ENCODE results near the gene PSME1. TPM values are rescaled to one million over a fixed set of nuclear protein-coding genes. Genes with fewer than 3 reads are reported as not detected.

The PSME1 gene
- total and polyA plus RNA-seq, 10 of the 15 experiments (the other 5 are each of a cell fraction or from before 2014, with no cell fraction given), result 250 to 1,378 (median 412) TPM

GRCh38 chr14:24141097-24141880, 5.3 kb downstream of the PSME1 start, which contains the start of gene EMC9:
TSS of gene EMC9 (minus strand) at chr14:24141591. CDS start at chr14:24141304, 287 bp downstream.
- BruUV-seq (replicated peaks), result no TSS peak
- Histone ChIP-seq H2AFZ (ENCODE audit: control insufficient read depth, low read depth, low read length) (peak within 1 kb of the TSS; percentile 62), H3K27ac (ENCODE audit: control insufficient read depth, insufficient read depth) (peak within 1 kb of the TSS; percentile 93), H3K4me1 (ENCODE audit: control insufficient read depth, insufficient read depth, low read length) (peaks cover 40% of the 10 kb centered on the region), H3K9ac (ENCODE audit: control insufficient read depth, insufficient read depth, low read length) (peak within 1 kb of the TSS; percentile 94), H3K27me3 (replicated peaks in 1 of 2; ENCODE audit: control insufficient read depth in 2 of 2, insufficient read depth in 2 of 2, low read length in 1 of 2) (no peaks in the 10 kb centered on the region), H3K4me3 (peak within 1 kb of the TSS; percentile 94), H3K9me3 (replicated peaks; ENCODE audit: control insufficient read depth, insufficient read depth, low read length) (no peaks in the 10 kb centered on the region), H3K4me2 (ENCODE audit: control insufficient read depth, insufficient read depth) (peak within 1 kb of the TSS; percentile 96), H4K20me1 (ENCODE audit: control insufficient read depth, insufficient read depth) (no peaks in the 10 kb centered on the region), H3K36me3 (ENCODE audit: control insufficient read depth in 2 of 2, insufficient read depth in 2 of 2, low read length in 1 of 2) (peaks cover 12 to 33% of the 10 kb centered on the region in 2 experiments), H3K79me2 (ENCODE audit: control insufficient read depth, insufficient read depth, low read length) (peaks cover 79% of the 10 kb centered on the region)
- CTCF ChIA-PET, result interaction anchor here (0.7 to 1.7 kb wide), 7 partner anchors 20 to 582 kb away, joined by 4 to 13 read pairs (median 6); partner anchors contain the start of genes DCAF11, IRF9, NRL and TINF2
- in situ Hi-C loops (cut with MboI) (no loop called here), intact Hi-C loops (cut with micrococcal nuclease; ENCODE audit: unreplicated experiment) (loop anchor here (1.0 kb wide), 1 partner anchor 27 kb away; the partner anchor contains the start of genes DCAF11 and NRL)
- POLR2A ChIA-PET, result interaction anchor here (0.7 to 11.6 kb wide), 11 partner anchors 9 to 130 kb away, joined by 3 to 276 read pairs (median 3); partner anchors contain the start of genes DCAF11, IRF9, NRL and PCK2
- DNase-seq (ENCODE audit: low read depth, low spot score) (peak; percentile 97), ATAC-seq (peak; percentile 92), FAIRE-seq (peak; percentile 35)
- WGBS (ENCODE audit: insufficient coverage, insufficient replicate concordance, low lambda C conversion rate, missing lambda C conversion rate), result under 1% methylated on average over 63 of the region's 65 CpGs
- SMC1A ChIA-PET (ENCODE audit: uncharacterized antibody, unreplicated experiment), result interaction anchor here (0.6 to 2.2 kb wide), 7 partner anchors 19 to 56 kb away, joined by 3 to 8 read pairs (median 3); partner anchors contain the start of gene IRF9
- RAD21 ChIA-PET (ENCODE audit: unreplicated experiment), result interaction anchor here (0.6 to 6.8 kb wide), 8 partner anchors 19 to 764 kb away, joined by 3 to 69 read pairs (median 6); partner anchors contain the start of genes DCAF11, IRF9, MDP1 and NRL
- TF ChIP-seq MYC (IDR thresholded peaks at IDR 0.05; ENCODE audit: insufficient read depth, insufficient read length, insufficient replicate concordance, low read length, severe bottlenecking) (peak; percentile 76), ZNF592 (IDR thresholded peaks at IDR 0.05) (no peak), ESRRA (IDR thresholded peaks at IDR 0.05; ENCODE audit: low read length) (no peak), FOXM1 (IDR thresholded peaks at IDR 0.05; ENCODE audit: low read depth, low read length) (no peak; the same call in 1 of the 2 replicates), TCF12 (IDR thresholded peaks at IDR 0.05; ENCODE audit: low read depth, low read length) (0 out of 2 replicates have a peak, but pooled peaks have one; percentile 37), KDM1A (IDR thresholded peaks at IDR 0.05; ENCODE audit: borderline replicate concordance) (no peak), ATF7 (IDR thresholded peaks at IDR 0.05; ENCODE audit: low read depth) (no peak), CBFB (IDR thresholded peaks at IDR 0.05; ENCODE audit: low read depth) (peak; percentile 48; the same call in 1 of the 2 replicates), SRF (IDR thresholded peaks at IDR 0.05; ENCODE audit: low read depth in 2 of 2, low read length in 2 of 2) (peak; percentile 36 to 70; a peak in 2 of 4 replicates), MAX (IDR thresholded peaks at IDR 0.05; ENCODE audit: low read depth, low read length) (peak; percentile 56; the same call in 1 of the 2 replicates), REST (IDR thresholded peaks at IDR 0.05; ENCODE audit: low read depth, low read length) (no peak), JUNB (IDR thresholded peaks at IDR 0.05) (no peak), SUPT20H (IDR thresholded peaks at IDR 0.05; ENCODE audit: borderline replicate concordance, control insufficient read depth, low read depth, low read length) (no peak), MTA3 (IDR thresholded peaks at IDR 0.05; ENCODE audit: borderline replicate concordance, low read length) (no peak)
